ENCODE measurements around the gene CKAP5. TPM values are rescaled to one million over a fixed set of nuclear protein-coding genes. Genes with fewer than 3 reads are reported as not detected.
A peak's percentile ranks its signal among the peaks of the same experiment; 100 is the strongest.

CKAP5 gene
- total RNA-seq, 1 donor from 2014 or later, result 121 TPM

- H3K4me3 Mint-ChIP-seq, result peak overlapping the region; percentile 91
- peak overlapping the region; percentile 89 for H3K27ac Mint-ChIP-seq
- H3K36me3 Mint-ChIP-seq (ENCODE audit: low read depth), result peaks cover 13% of the 10 kb centered on the region
- peaks cover 41% of the 10 kb centered on the region for H3K4me1 Mint-ChIP-seq (ENCODE audit: low read depth)
- intact Hi-C loops (cut with micrococcal nuclease), result loop anchor here (5.0 kb wide), 1 partner anchor 582 kb away; the partner anchor contains the start of gene PSMC3
- DNase-seq (ENCODE audit: low spot score), result no peak
- H3K9me3 Mint-ChIP-seq, result no peaks in the 10 kb centered on the region
- peaks cover 4% of the 10 kb centered on the region for H3K27me3 Mint-ChIP-seq (ENCODE audit: insufficient read depth)
Observed at GRCh38 chr11:46845440-46845739, 690 bp downstream of the CKAP5 start.

- Mint-ChIP-seq H3K9me3 (no peaks in the 10 kb centered on the region), H3K4me3 (no peak overlapping the region), H3K36me3 (ENCODE audit: low read depth) (peaks cover 12% of the 10 kb centered on the region), H3K27me3 (ENCODE audit: insufficient read depth) (no peaks in the 10 kb centered on the region), H3K27ac (no peak overlapping the region), H3K4me1 (ENCODE audit: low read depth) (peaks cover 56% of the 10 kb centered on the region)
- intact Hi-C loops (cut with micrococcal nuclease), result no loop called here
- no peak for DNase-seq (ENCODE audit: low spot score)
Observed at GRCh38 chr11:46840116-46840515, 6.0 kb downstream of the CKAP5 start.

- H3K4me1 Mint-ChIP-seq (ENCODE audit: low read depth), result peaks cover 44% of the 10 kb centered on the region
- H3K9me3 Mint-ChIP-seq, result no peaks in the 10 kb centered on the region
- DNase-seq (ENCODE audit: low spot score), result no peak
- H3K27me3 Mint-ChIP-seq (ENCODE audit: insufficient read depth), result no peaks in the 10 kb centered on the region
- no peak overlapping the region for H3K27ac Mint-ChIP-seq
- intact Hi-C loops (cut with micrococcal nuclease), result no loop called here
- no peak overlapping the region for H3K4me3 Mint-ChIP-seq
- H3K36me3 Mint-ChIP-seq (ENCODE audit: low read depth), result peaks cover 13% of the 10 kb centered on the region
Observed at GRCh38 chr11:46838501-46838900, 7.6 kb downstream of the CKAP5 start.

- no peak overlapping the region for H3K27ac Mint-ChIP-seq
- H3K4me3 Mint-ChIP-seq, result no peak overlapping the region
- H3K9me3 Mint-ChIP-seq, result no peaks in the 10 kb centered on the region
- peaks cover 13% of the 10 kb centered on the region for H3K36me3 Mint-ChIP-seq (ENCODE audit: low read depth)
- no peaks in the 10 kb centered on the region for H3K27me3 Mint-ChIP-seq (ENCODE audit: insufficient read depth)
- intact Hi-C loops (cut with micrococcal nuclease), result no loop called here
- DNase-seq (ENCODE audit: low spot score), result no peak
- peaks cover 42% of the 10 kb centered on the region for H3K4me1 Mint-ChIP-seq (ENCODE audit: low read depth)
Observed at GRCh38 chr11:46837860-46838259, 8.2 kb downstream of the CKAP5 start.

- Mint-ChIP-seq H3K36me3 (ENCODE audit: low read depth) (peaks cover 8% of the 10 kb centered on the region), H3K4me1 (ENCODE audit: low read depth) (peaks cover 42% of the 10 kb centered on the region), H3K27ac (no peak overlapping the region), H3K9me3 (no peaks in the 10 kb centered on the region), H3K27me3 (ENCODE audit: insufficient read depth) (no peaks in the 10 kb centered on the region), H3K4me3 (no peak overlapping the region)
- intact Hi-C loops (cut with micrococcal nuclease), result no loop called here
- no peak for DNase-seq (ENCODE audit: low spot score)
Observed at GRCh38 chr11:46836870-46837269, 9.2 kb downstream of the CKAP5 start.

- H3K27ac Mint-ChIP-seq, result no peak overlapping the region
- peaks cover 43% of the 10 kb centered on the region for H3K4me1 Mint-ChIP-seq (ENCODE audit: low read depth)
- H3K36me3 Mint-ChIP-seq (ENCODE audit: low read depth), result peaks cover 8% of the 10 kb centered on the region
- intact Hi-C loops (cut with micrococcal nuclease), result no loop called here
- no peaks in the 10 kb centered on the region for H3K9me3 Mint-ChIP-seq
- no peak overlapping the region for H3K4me3 Mint-ChIP-seq
- DNase-seq (ENCODE audit: low spot score), result no peak
- no peaks in the 10 kb centered on the region for H3K27me3 Mint-ChIP-seq (ENCODE audit: insufficient read depth)
Observed at GRCh38 chr11:46836431-46836830, 9.6 kb downstream of the CKAP5 start.

GRCh38 chr11:46835897-46836296, 10.2 kb downstream of the CKAP5 start:
- H3K4me1 Mint-ChIP-seq (ENCODE audit: low read depth), result peaks cover 47% of the 10 kb centered on the region
- no peaks in the 10 kb centered on the region for H3K27me3 Mint-ChIP-seq (ENCODE audit: insufficient read depth)
- no peaks in the 10 kb centered on the region for H3K9me3 Mint-ChIP-seq
- intact Hi-C loops (cut with micrococcal nuclease), result loop anchor here (2.0 kb wide), 1 partner anchor 53 kb away; no protein-coding TSS in a partner anchor
- peaks cover 8% of the 10 kb centered on the region for H3K36me3 Mint-ChIP-seq (ENCODE audit: low read depth)
- H3K4me3 Mint-ChIP-seq, result no peak overlapping the region
- H3K27ac Mint-ChIP-seq, result no peak overlapping the region
- no peak for DNase-seq (ENCODE audit: low spot score)

- Mint-ChIP-seq H3K4me3 (no peak overlapping the region), H3K36me3 (ENCODE audit: low read depth) (peaks cover 10% of the 10 kb centered on the region), H3K9me3 (no peaks in the 10 kb centered on the region), H3K27me3 (ENCODE audit: insufficient read depth) (no peaks in the 10 kb centered on the region), H3K27ac (no peak overlapping the region), H3K4me1 (ENCODE audit: low read depth) (peaks cover 47% of the 10 kb centered on the region)
- DNase-seq (ENCODE audit: low spot score), result no peak
- intact Hi-C loops (cut with micrococcal nuclease), result loop anchor here (2.0 kb wide), 1 partner anchor 54 kb away; no protein-coding TSS in a partner anchor
Observed at GRCh38 chr11:46834821-46835220, 11.3 kb downstream of the CKAP5 start.

GRCh38 chr11:46832511-46833214, 13.4 kb downstream of the CKAP5 start:
- Mint-ChIP-seq H3K27ac (no peak overlapping the region), H3K4me3 (no peak overlapping the region), H3K27me3 (ENCODE audit: insufficient read depth) (no peaks in the 10 kb centered on the region), H3K4me1 (ENCODE audit: low read depth) (peaks cover 42% of the 10 kb centered on the region), H3K9me3 (no peaks in the 10 kb centered on the region), H3K36me3 (ENCODE audit: low read depth) (peaks cover 10% of the 10 kb centered on the region)
- no peak for DNase-seq (ENCODE audit: low spot score)
- intact Hi-C loops (cut with micrococcal nuclease), result no loop called here

- peaks cover 3% of the 10 kb centered on the region for H3K36me3 Mint-ChIP-seq (ENCODE audit: low read depth)
- no peak for DNase-seq (ENCODE audit: low spot score)
- no peak overlapping the region for H3K4me3 Mint-ChIP-seq
- no peaks in the 10 kb centered on the region for H3K9me3 Mint-ChIP-seq
- no peaks in the 10 kb centered on the region for H3K27me3 Mint-ChIP-seq (ENCODE audit: insufficient read depth)
- intact Hi-C loops (cut with micrococcal nuclease), result loop anchor here (5.0 kb wide), 1 partner anchor 211 kb away; the partner anchor contains the start of genes ATG13 and HARBI1
- H3K27ac Mint-ChIP-seq, result no peak overlapping the region
- peaks cover 41% of the 10 kb centered on the region for H3K4me1 Mint-ChIP-seq (ENCODE audit: low read depth)
Observed at GRCh38 chr11:46827995-46828394, 18.1 kb downstream of the CKAP5 start.

GRCh38 chr11:46826310-46827044, 19.6 kb downstream of the CKAP5 start:
- Mint-ChIP-seq H3K4me1 (ENCODE audit: low read depth) (peaks cover 33% of the 10 kb centered on the region), H3K9me3 (no peaks in the 10 kb centered on the region), H3K27ac (no peak overlapping the region), H3K36me3 (ENCODE audit: low read depth) (peaks cover 3% of the 10 kb centered on the region), H3K27me3 (ENCODE audit: insufficient read depth) (no peaks in the 10 kb centered on the region), H3K4me3 (peak overlapping the region; percentile 69)
- DNase-seq (ENCODE audit: low spot score), result peak; percentile 62
- intact Hi-C loops (cut with micrococcal nuclease), result loop anchor here (1.0 to 5.0 kb wide), 2 partner anchors 20 to 209 kb away; partner anchors contain the start of genes ATG13, CKAP5 and HARBI1

- intact Hi-C loops (cut with micrococcal nuclease), result loop anchor here (5.0 kb wide), 1 partner anchor 47 kb away; no protein-coding TSS in a partner anchor
- no peak for DNase-seq (ENCODE audit: low spot score)
- no peaks in the 10 kb centered on the region for H3K27me3 Mint-ChIP-seq (ENCODE audit: insufficient read depth)
- peaks cover 31% of the 10 kb centered on the region for H3K36me3 Mint-ChIP-seq (ENCODE audit: low read depth)
- peaks cover 25% of the 10 kb centered on the region for H3K4me1 Mint-ChIP-seq (ENCODE audit: low read depth)
- H3K4me3 Mint-ChIP-seq, result no peak overlapping the region
- H3K9me3 Mint-ChIP-seq, result no peaks in the 10 kb centered on the region
- H3K27ac Mint-ChIP-seq, result peak overlapping the region; percentile 34
Observed at GRCh38 chr11:46808799-46809431, 37.2 kb downstream of the CKAP5 start.
